SK-N-SH treated with all-trans-retinoic acid at 6 μM for 48 hours (cell line): Measurements from ENCODE around the gene FCN2.

Experiments
- ARNTL ChIP-seq: fragments of 450-650 bp; formaldehyde crosslinking; IDR thresholded peaks from 2 replicates; pipeline ENCODE4 v1.5.0; 2020; ENCODE audit warnings: low read depth, mild to moderate bottlenecking, moderate library complexity, borderline replicate concordance
- BACH2 ChIP-seq: fragments of 250-450 bp; sonication (Bioruptor Pico); IDR thresholded peaks from 2 replicates; pipeline ENCODE4 v1.9.0; 2021; ENCODE audit warnings: mild to moderate bottlenecking, borderline replicate concordance
- ESRRG ChIP-seq: fragments of 250-450 bp; sonication (Bioruptor Pico); IDR thresholded peaks from 2 replicates; pipeline ENCODE4 v1.6.1; 2021; ENCODE audit warnings: mild to moderate bottlenecking
- GLIS3 ChIP-seq: fragments of 250-450 bp; sonication (Bioruptor Pico); IDR thresholded peaks from 2 replicates; pipeline ENCODE4 v1.5.0; 2020; ENCODE audit warnings: mild to moderate bottlenecking, moderate library complexity
- OSR1 ChIP-seq: fragments of 250-450 bp; sonication (Bioruptor Pico); IDR thresholded peaks from 2 replicates; pipeline ENCODE4 v1.8.0; 2022; ENCODE audit warnings: moderate library complexity, mild to moderate bottlenecking, inconsistent platforms
- PATZ1 ChIP-seq: fragments of 250-450 bp; sonication (Bioruptor Pico); IDR thresholded peaks from 2 replicates; pipeline ENCODE4 v1.8.0; 2020; ENCODE audit warnings: mild to moderate bottlenecking, moderate library complexity, borderline replicate concordance
- PPARA ChIP-seq: fragments of 250-450 bp; sonication (Bioruptor Pico); IDR thresholded peaks from 2 replicates; pipeline ENCODE4 v1.5.0; 2020; ENCODE audit warnings: mild to moderate bottlenecking, borderline replicate concordance
- RARB ChIP-seq: fragments of 250-450 bp; sonication (Bioruptor Pico); IDR thresholded peaks from 2 replicates; pipeline ENCODE4 v1.8.0; 2021; ENCODE audit warnings: mild to moderate bottlenecking, moderate library complexity
- TOX ChIP-seq: fragments of 250-450 bp; sonication (Bioruptor Pico); IDR thresholded peaks from 2 replicates; pipeline ENCODE4 v1.8.0; 2021; ENCODE audit warnings: mild to moderate bottlenecking, moderate library complexity, borderline replicate concordance
- ZFP3 ChIP-seq: fragments of 250-450 bp; sonication (Bioruptor Pico); IDR thresholded peaks from 2 replicates; pipeline ENCODE4 v1.5.0; 2020; ENCODE audit warnings: mild to moderate bottlenecking, moderate library complexity
- ZFP30 ChIP-seq: fragments of 450-650 bp; formaldehyde crosslinking; IDR thresholded peaks from 2 replicates; pipeline ENCODE4 v1.5.0; 2022; ENCODE audit warnings: mild to moderate bottlenecking, moderate library complexity
- ZNF565 ChIP-seq: fragments of 450-650 bp; formaldehyde crosslinking; conservative IDR thresholded peaks from 2 replicates; pipeline ENCODE4 v1.5.0; 2020; ENCODE audit warnings: low read depth, mild to moderate bottlenecking, moderate library complexity
- ZNF8 ChIP-seq: fragments of 450-650 bp; formaldehyde crosslinking; IDR thresholded peaks from 2 replicates; pipeline ENCODE4 v1.5.0; 2020; ENCODE audit warnings: mild to moderate bottlenecking, moderate library complexity

- TF ChIP-seq BACH2 (no peak), ZFP30 (CRISPR knock-in tag) (no peak), ZFP3 (CRISPR knock-in tag) (no peak), TOX (CRISPR knock-in tag) (no peak), ZNF565 (CRISPR knock-in tag) (no peak), ZNF8 (CRISPR knock-in tag) (no peak), PPARA (CRISPR knock-in tag) (no peak), OSR1 (CRISPR knock-in tag) (no peak), RARB (no peak), ARNTL (CRISPR knock-in tag) (no peak), PATZ1 (CRISPR knock-in tag) (no peak), GLIS3 (CRISPR knock-in tag) (no peak), ESRRG (CRISPR knock-in tag) (no peak)
These were observed 51.6 kb downstream of the FCN2 start for GRCh38 chr9:134932171-134932570.
